Common myeloid progenitor, CD34-positive (primary cell): ENCODE measurements around the gene PORCN.

Source experiments
- CTCF ChIA-PET: fragments of 350-600 bp; sonication (Branson Sonifier 250); formaldehyde crosslinking; loops from one replicate; lab custom pipeline; 2021; ENCODE audit warnings: antibody characterized with exemption; lab: Charles Lee
- POLR2A ChIA-PET: fragments of 350-600 bp; sonication (Branson Sonifier 250); formaldehyde crosslinking; loops from one replicate; lab custom pipeline; 2021; ENCODE audit warnings: antibody characterized with exemption; lab: Charles Lee
- DNase-seq, 3 donors: peaks; one replicate each; pipeline versions ENCODE4 v3.0.0 to v3.0.0-alpha.2; 2013
- H3K27ac ChIP-seq, 2 experiments: 1 replicate in 1 of 2; 2 replicates in 1 of 2; pipeline ENCODE4 v1.7.0; 2013; ENCODE audit warnings: inconsistent platforms in 2 of 2, low read length in 2 of 2, mild to moderate bottlenecking in 2 of 2, low read depth in 1 of 2, moderate library complexity in 1 of 2; ENCODE audit not compliant: severe bottlenecking in 2 of 2, insufficient read depth in 1 of 2, poor library complexity in 1 of 2
- H3K27me3 ChIP-seq, 5 experiments: replicated peaks in 2 of 5; 1 replicate in 3 of 5; 2 replicates in 2 of 5; pipeline versions ENCODE4 v1.6.1 to v1.7.0; 2013; ENCODE audit warnings: low read length in 4 of 5, mild to moderate bottlenecking in 2 of 5, moderate library complexity in 2 of 5, inconsistent platforms in 1 of 5; ENCODE audit not compliant: insufficient read depth in 5 of 5, control insufficient read depth in 4 of 5
- H3K36me3 ChIP-seq, 4 experiments: 1 replicate in 2 of 4; 2 replicates in 2 of 4; pipeline versions ENCODE4 v1.6.1 to v1.7.0; 2013; ENCODE audit warnings: low read length in 3 of 4, control low read depth in 1 of 4, mild to moderate bottlenecking in 1 of 4; ENCODE audit not compliant: control insufficient read depth in 4 of 4, insufficient read depth in 4 of 4
- H3K4me1 ChIP-seq, 4 experiments: 1 replicate in 3 of 4; 2 replicates in 1 of 4; pipeline versions ENCODE4 v1.6.1 to v1.7.1; 2013; ENCODE audit warnings: low read length in 3 of 4, mild to moderate bottlenecking in 3 of 4, control low read depth in 1 of 4, inconsistent platforms in 1 of 4, moderate library complexity in 1 of 4; ENCODE audit not compliant: control insufficient read depth in 4 of 4, insufficient read depth in 4 of 4; ENCODE audit errors: control extremely low read depth in 1 of 4
- H3K4me3 ChIP-seq, 7 experiments: 1 replicate in 4 of 7; 2 replicates in 3 of 7; pipeline versions ENCODE4 v1.5.1 to v1.7.0; 2013; ENCODE audit warnings: mild to moderate bottlenecking in 7 of 7, low read length in 6 of 7, moderate library complexity in 6 of 7, inconsistent platforms in 2 of 7, low read depth in 2 of 7, control low read depth in 1 of 7; ENCODE audit not compliant: insufficient read depth in 4 of 7, control insufficient read depth in 1 of 7; ENCODE audit errors: extremely low read depth in 1 of 7
- H3K9me3 ChIP-seq, 5 experiments: 1 replicate in 4 of 5; 2 replicates in 1 of 5; pipeline versions ENCODE4 v1.6.1 to v1.7.1; 2013; ENCODE audit warnings: low read length in 4 of 5, mild to moderate bottlenecking in 2 of 5, inconsistent platforms in 1 of 5, low read depth in 1 of 5, moderate library complexity in 1 of 5; ENCODE audit not compliant: control insufficient read depth in 4 of 5, insufficient read depth in 2 of 5; ENCODE audit errors: control extremely low read depth in 1 of 5
- WGBS: methylation state at CpG from one replicate; pipeline ENCODE4 v1.1.5; 2013; ENCODE audit not compliant: insufficient coverage; 5-methylcytosine and 5-hydroxymethylcytosine counted together

PORCN gene

GRCh38 chrX:48532161-48532560 lies 23.4 kb downstream of the PORCN start:
- H3K4me3 ChIP-seq = no peak overlapping the region
- no peaks in the 10 kb centered on the region for H3K4me1 ChIP-seq
- peaks cover 0 to 16% (median 9%) of the 10 kb centered on the region in 4 experiments for H3K36me3 ChIP-seq
- DNase-seq = no peak
- ChIA-PET CTCF (no interaction called here), POLR2A (no interaction called here)
- H3K9me3 ChIP-seq = no peaks in the 10 kb centered on the region
- no peak overlapping the region for H3K27ac ChIP-seq
- whole genome bisulfite sequencing = no CpG with 5 or more reads among the region's 1 CpG
- H3K27me3 ChIP-seq = no peaks in the 10 kb centered on the region

GRCh38 chrX:48533165-48533564 lies 24.4 kb downstream of the PORCN start:
- no peaks in the 10 kb centered on the region for H3K27me3 ChIP-seq
- ChIA-PET POLR2A (no interaction called here), CTCF (no interaction called here)
- no peaks in the 10 kb centered on the region for H3K4me1 ChIP-seq
- peaks cover 0 to 10% (median 5%) of the 10 kb centered on the region in 4 experiments for H3K36me3 ChIP-seq
- H3K9me3 ChIP-seq = no peaks in the 10 kb centered on the region
- no peak for DNase-seq
- H3K27ac ChIP-seq = no peak overlapping the region
- no peak overlapping the region for H3K4me3 ChIP-seq
- WGBS = 83% methylated on average over 2 of the region's 3 CpGs

- Histone ChIP-seq H3K4me1 (peaks cover 3 to 16% (median 5%) of the 10 kb centered on the region in 4 experiments), H3K36me3 (peaks cover 0 to 2% (median 0%) of the 10 kb centered on the region in 4 experiments), H3K9me3 (no peaks in the 10 kb centered on the region), H3K4me3 (peak overlapping the region in 3 of 7 experiments; percentile 5 to 54 (median 7)), H3K27me3 (no peaks in the 10 kb centered on the region), H3K27ac (peak overlapping the region in 1 of 2 experiments; percentile 76)
- DNase-seq = no peak
- CTCF ChIA-PET = interaction anchor here (1.2 to 1.8 kb wide), 4 partner anchors 9 to 31 kb away, joined by 3 to 7 read pairs (median 4); no protein-coding TSS in a partner anchor
- POLR2A ChIA-PET = no interaction called here
- 89% methylated on average over 23 of the region's 23 CpGs for WGBS
Measured at GRCh38 chrX:48538641-48539344, 30.0 kb downstream of the PORCN start.

GRCh38 chrX:48539345-48540027 lies 30.7 kb downstream of the PORCN start, which contains the start of gene TBC1D25:
TBC1D25 (plus strand) TSS chrX:48539714; CDS start chrX:48539798, 84 bp downstream.
- no peaks in the 10 kb centered on the region for H3K9me3 ChIP-seq
- peak; percentile 97 to 99 (median 98) for DNase-seq
- POLR2A ChIA-PET = interaction anchor here (0.9 kb wide), 1 partner anchor 35 kb away, joined by 5 read pairs; the partner anchor contains the start of gene RBM3
- peaks cover 0 to 3% (median under 1%) of the 10 kb centered on the region in 4 experiments for H3K36me3 ChIP-seq
- H3K4me1 ChIP-seq = peaks cover 3 to 16% (median 5%) of the 10 kb centered on the region in 4 experiments
- peak within 1 kb of the TSS; percentile 70 to 83 for H3K27ac ChIP-seq
- H3K27me3 ChIP-seq = no peaks in the 10 kb centered on the region
- peak within 1 kb of the TSS; percentile 59 to 85 (median 68) for H3K4me3 ChIP-seq
- 42% methylated on average over 33 of the region's 59 CpGs for WGBS
- CTCF ChIA-PET = interaction anchor here (0.7 to 1.6 kb wide), 3 partner anchors 10 to 398 kb away, joined by 3 to 7 read pairs (median 4); no protein-coding TSS in a partner anchor

GRCh38 chrX:48540028-48540375 lies 31.2 kb downstream of the PORCN start:
- CTCF ChIA-PET = interaction anchor here (0.7 to 1.6 kb wide), 3 partner anchors 9 to 397 kb away, joined by 3 to 7 read pairs (median 4); no protein-coding TSS in a partner anchor
- Histone ChIP-seq H3K4me3 (peak overlapping the region; percentile 59 to 85 (median 68)), H3K4me1 (peaks cover 3 to 16% (median 5%) of the 10 kb centered on the region in 4 experiments), H3K9me3 (no peaks in the 10 kb centered on the region), H3K27me3 (no peaks in the 10 kb centered on the region), H3K27ac (peak overlapping the region; percentile 70 to 83), H3K36me3 (peaks cover 0 to 8% (median 2%) of the 10 kb centered on the region in 4 experiments)
- POLR2A ChIA-PET = interaction anchor here (0.9 kb wide), 1 partner anchor 34 kb away, joined by 5 read pairs; the partner anchor contains the start of gene RBM3
- 44% methylated on average over 12 of the region's 12 CpGs for WGBS
- peak; percentile 53 to 73 (median 69) for DNase-seq

GRCh38 chrX:48540480-48540879 lies 31.7 kb downstream of the PORCN start:
- POLR2A ChIA-PET = interaction anchor here (0.6 kb wide), 1 partner anchor 10 kb away, joined by 4 read pairs; no protein-coding TSS in a partner anchor
- H3K4me3 ChIP-seq = peak overlapping the region in 6 of 7 experiments; percentile 63 to 85 (median 68)
- no peaks in the 10 kb centered on the region for H3K9me3 ChIP-seq
- DNase-seq = peak in 2 of 3 donors; percentile 31 to 41
- H3K27ac ChIP-seq = peak overlapping the region in 1 of 2 experiments; percentile 83
- 81% methylated on average over 7 of the region's 7 CpGs for WGBS
- no peaks in the 10 kb centered on the region for H3K27me3 ChIP-seq
- CTCF ChIA-PET = interaction anchor here (1.6 kb wide), 1 partner anchor 9 kb away, joined by 7 read pairs; no protein-coding TSS in a partner anchor
- H3K4me1 ChIP-seq = peaks cover 3 to 16% (median 5%) of the 10 kb centered on the region in 4 experiments
- H3K36me3 ChIP-seq = peaks cover 2 to 9% (median 3%) of the 10 kb centered on the region in 4 experiments
